ENCODE measurements around the gene PALLD.

The PALLD gene

GRCh38 chr4:168773388-168774195 lies 276.7 kb downstream of the PALLD start:
- no peak for DNase-seq

DNA sequence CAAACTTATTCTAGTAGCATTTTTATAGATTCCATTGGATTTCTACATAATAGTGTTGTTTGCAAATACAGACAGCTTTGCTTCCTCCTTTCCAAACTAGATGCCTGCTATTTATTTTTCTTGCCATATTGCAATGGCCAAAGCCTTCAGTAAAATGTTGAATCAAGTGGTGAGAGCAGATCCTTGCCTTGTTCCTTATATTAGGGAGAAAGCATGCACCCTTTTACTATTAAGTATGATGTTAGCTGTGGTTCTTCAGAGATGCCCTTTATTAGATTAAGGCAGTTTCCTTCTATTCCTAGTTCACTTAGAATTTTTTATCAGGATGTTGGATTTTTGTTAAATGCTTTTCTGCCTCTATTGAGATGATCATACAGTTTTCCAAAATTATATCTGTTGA lies 279.5 kb downstream of the PALLD start:
- no peak for DNase-seq

- DNase-seq: no peak
These were observed 280.6 kb downstream of the PALLD start for GRCh38 chr4:168777277-168777965.

DNA sequence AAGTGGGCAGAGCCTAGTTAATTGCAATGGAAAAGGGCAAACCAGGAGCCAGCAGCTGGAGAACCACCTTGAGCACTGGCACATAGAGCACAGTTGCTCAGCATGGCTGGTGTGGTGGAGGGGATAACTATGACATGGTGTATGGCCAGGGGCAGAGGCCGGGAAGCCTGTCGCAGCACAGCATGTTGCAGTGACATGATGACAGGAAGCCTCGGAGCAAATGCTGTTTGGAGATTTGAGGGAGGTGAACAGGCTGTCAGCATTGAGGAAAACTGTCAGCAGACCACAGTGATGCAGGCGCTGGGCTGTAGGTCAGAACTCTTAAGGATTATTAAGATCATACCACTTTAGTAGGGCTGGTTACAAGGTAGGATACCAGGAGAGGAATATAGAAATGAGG lies 284.5 kb downstream of the PALLD start:
- DNase-seq: no peak

GRCh38 chr4:168781926-168782325 lies 285.1 kb downstream of the PALLD start:
- no peak for DNase-seq

- DNase-seq: no peak
These were observed 285.6 kb downstream of the PALLD start for GRCh38 chr4:168782439-168782838.

DNA sequence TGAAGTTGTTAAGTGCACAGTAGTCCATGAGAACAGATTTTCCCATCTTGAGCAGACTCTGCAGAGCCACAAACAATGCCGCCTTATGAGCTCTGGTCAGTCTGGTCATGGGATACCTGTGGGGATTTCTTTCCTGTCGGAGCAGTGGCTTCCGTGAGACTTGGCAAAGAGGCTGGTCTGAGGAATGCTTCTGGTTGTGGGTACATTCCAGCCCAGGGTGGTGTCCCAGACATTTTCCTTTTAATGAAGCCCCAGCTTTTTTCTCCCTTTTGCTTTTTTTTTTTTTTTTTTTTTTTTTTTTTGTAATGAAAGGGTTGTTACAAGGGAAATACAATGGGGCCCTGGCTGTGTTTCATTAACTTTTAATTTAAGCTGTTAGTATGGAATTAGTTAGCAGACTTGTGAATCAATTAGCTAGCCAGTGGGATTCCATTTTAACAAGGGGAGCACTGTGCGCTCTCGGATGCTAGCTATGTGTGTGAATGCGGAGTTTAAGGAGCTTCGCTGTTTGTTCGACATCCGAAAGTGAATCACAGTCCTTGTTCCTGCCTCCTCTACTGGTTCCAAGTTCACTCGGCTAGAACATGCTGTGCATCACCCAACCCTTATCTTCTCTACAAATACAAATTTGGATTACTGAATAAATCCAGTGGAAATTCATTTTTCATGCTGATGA lies 288.1 kb downstream of the PALLD start:
- no peak for DNase-seq

- DNase-seq: no peak
These were observed 290.5 kb downstream of the PALLD start for GRCh38 chr4:168787334-168787733.

GRCh38 chr4:168787801-168788595 lies 291.1 kb downstream of the PALLD start:
- no peak for DNase-seq

GRCh38 chr4:168790898-168791297 lies 294.0 kb downstream of the PALLD start:
- DNase-seq: no peak

DNA sequence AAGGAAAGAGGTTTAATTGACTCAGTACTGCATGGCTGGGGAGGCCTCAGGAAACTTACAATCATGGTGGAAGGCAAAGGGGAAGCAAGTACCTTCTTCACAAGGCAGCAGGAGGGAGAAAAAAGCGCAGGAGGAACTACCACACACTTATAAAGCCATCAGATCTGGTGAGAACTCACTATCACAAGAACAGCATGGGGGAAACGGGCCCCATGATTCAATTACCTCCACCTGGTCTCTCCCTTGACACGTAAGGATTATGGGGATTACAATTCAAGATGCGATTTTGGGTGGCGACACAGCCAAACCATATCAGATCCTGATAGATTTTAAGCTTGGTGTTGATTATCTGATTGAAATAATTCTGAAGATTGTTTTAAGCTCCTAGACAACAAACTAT lies 294.5 kb downstream of the PALLD start:
- no peak for DNase-seq

- DNase-seq: no peak
These were observed 296.7 kb downstream of the PALLD start for GRCh38 chr4:168793542-168793941.

DNA sequence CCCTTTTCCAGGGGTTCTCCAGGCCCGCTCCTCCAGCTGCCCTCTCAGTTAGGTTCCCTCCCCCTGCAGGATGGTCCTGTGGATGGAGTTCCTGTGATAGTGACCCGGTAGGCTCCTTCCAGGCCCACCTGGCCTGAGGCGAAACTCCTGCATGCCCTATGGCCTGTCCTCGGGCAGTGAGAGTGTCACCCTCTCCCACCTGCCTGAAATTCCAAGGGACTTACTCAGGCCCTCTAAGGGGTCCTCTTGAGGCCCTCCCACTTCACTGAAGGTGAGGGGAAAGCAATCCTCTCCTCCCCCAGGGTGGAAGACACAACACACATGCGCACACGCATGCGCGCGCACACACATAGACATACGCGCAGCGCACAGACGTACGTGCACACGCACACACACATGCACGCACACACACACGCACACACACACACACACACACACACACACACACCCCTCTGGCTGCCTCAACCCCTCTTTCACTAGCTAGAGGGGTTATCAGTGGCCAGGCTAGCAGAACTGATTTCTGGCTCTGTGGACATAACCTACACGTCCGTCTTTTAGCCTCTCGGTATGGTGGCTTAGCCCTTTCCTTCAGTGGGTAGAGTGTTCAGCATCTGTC lies 297.3 kb downstream of the PALLD start:
- no peak for DNase-seq

DNA sequence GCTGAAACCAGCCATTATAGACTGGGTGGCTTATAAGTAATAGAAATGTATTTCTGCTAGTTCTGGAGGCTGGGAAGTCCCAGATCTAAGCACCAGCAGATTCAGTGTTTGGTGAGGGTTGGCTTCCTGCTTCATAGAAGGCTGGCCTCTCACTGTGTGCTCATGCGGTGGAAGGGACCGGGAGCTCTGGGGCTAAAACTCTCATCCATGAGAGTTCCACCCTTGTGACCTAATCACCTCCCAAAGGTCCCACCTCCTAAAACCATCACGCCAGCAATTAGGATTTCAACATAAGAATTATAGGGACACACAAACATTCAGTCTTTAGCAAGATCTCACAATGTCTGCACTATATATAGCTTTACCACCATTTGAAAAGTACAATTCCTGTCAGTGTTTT lies 298.0 kb downstream of the PALLD start:
- DNase-seq: no peak

GRCh38 chr4:168795346-168795745 lies 298.5 kb downstream of the PALLD start:
- no peak for DNase-seq

DNA sequence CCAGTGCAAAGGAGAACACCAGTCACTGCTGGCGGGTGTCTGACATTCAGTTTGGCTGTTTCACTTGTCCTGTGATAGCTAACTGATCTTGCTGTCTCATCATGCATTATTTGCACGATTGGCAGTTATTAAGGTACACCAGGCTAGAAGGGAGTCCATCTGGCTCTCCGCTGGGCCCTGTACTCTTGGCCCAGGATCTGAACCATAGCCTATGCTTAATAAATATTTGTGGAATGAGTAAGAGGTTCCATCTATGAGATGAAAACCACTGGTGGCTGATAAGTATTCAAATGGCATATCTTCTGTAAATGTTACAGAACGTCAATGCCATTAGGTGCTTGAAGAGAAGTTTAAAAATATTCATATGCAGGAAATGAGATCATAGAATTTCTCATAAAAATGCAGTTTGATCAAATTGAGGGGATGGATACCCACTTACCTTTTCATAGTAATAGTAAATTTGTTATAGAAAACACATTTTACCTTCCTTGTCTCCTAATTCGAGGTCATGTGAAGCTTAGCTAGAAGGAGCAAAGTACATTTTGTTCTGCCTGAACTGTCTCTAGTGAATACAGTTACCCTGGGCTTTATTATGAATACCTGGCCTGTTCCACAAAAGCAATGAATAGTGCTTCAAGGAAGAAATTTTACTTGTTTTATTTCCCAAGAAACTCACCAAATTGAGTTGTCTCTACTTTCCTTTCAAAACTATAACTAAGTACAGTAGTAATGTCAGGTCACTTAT lies 299.7 kb downstream of the PALLD start:
- no peak for DNase-seq

DNA sequence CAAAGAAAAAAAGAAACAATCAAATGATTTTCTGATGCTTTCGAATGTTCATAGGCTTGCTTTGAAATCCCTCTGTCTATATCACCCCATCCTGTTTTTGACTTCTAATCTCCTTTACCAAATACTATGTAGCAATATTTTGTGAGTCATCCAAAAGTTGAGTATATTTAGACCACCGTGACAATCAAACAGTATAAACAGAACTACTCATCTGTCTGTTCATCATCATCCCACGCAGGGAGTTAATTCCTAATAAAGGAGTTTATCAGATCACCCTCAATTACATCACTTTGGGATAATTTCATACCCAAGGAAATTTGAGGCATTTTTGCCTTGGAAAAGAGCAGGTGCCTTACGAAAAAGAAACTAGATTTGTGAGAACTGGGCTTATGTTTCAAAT lies 300.3 kb downstream of the PALLD start:
- no peak for DNase-seq

DNA sequence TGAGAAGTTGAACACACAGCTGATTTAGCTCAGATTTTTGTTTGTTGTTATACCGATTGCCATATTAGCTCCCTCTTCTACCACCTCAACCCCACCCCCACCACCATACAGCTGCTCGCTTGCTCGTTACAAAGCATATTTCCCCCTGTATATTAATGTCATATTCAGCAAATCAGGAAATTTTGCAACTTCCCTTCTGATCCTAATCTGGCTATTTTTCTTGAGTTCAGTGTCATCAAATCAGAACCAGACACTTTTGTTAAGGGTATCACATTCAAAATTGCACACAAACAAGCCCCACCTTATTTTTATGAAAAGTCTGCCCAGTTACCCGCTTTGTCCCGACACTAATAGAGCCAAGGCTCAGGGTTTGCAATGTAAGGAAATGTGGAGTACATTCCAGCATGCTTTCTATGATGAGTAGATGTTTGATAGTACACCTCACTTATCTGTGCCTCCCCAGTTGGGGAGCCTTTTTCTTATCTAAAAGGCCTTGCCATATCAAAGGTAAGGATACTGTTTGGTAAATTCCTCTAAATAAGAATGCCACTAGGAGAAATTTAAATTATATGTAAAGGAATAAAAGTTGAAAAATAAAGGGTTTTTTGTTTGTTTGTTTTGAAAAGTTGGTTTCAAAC lies 301.0 kb downstream of the PALLD start:
- DNase-seq: no peak

DNA sequence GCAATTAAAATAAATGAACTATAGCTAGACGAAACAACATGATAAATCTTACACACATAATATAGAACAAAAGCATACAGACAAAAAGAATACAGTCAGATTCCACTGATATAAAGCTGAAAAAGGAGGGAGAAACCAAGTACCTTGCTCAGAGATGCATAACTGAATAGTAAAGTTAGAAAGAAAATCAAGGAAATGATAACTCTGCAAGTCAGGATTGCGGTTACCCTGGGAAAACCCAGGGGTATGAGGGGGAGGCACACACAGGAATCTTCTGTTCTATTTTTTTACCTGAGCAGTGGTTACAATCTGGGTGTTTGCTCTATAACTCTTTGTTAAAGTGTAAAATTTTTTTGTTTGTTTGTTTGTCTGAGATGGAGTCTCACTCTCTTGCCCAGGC lies 304.1 kb downstream of the PALLD start:
- no peak for DNase-seq

DNA sequence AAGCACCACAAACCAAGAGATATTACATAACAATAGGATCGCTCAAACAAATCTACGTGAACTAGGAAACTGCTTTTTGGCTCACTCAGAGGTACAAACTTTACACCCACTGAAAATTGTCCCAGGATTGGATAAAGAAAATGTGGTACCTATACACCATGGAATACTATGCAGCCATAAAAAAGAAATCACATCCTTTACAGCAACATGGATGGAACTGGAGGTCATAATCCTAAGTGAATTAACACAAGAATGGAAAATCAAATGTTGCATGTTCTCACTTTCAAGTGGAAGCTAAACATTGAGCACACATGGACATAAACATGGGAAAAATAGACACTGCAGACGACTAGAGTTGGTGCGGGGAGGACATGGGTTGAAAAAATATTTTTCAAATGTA lies 305.4 kb downstream of the PALLD start:
- DNase-seq: no peak

- peak; percentile 38 for DNase-seq
These were observed 306.2 kb downstream of the PALLD start for GRCh38 chr4:168803052-168803451.

Measured in CD4-positive, alpha-beta T cell treated with Interleukin-15 for 1 hour (primary cell).